SK-N-SH treated with all-trans-retinoic acid at 6 μM for 48 hours (cell line): ENCODE measurements around the gene KRT10.

Source experiments
- ATAC-seq: fragments of 200-7000 bp; cut with Tn5 transposase; 3 replicates; pipeline ENCODE4 v1.9.1; 2020; ENCODE audit warnings: mild to moderate bottlenecking, moderate library complexity
- ARNTL ChIP-seq: fragments of 450-650 bp; formaldehyde crosslinking; IDR thresholded peaks from 2 replicates; pipeline ENCODE4 v1.5.0; 2020; ENCODE audit warnings: low read depth, mild to moderate bottlenecking, moderate library complexity, borderline replicate concordance
- BACH2 ChIP-seq: fragments of 250-450 bp; sonication (Bioruptor Pico); IDR thresholded peaks from 2 replicates; pipeline ENCODE4 v1.9.0; 2021; ENCODE audit warnings: mild to moderate bottlenecking, borderline replicate concordance
- CSDC2 ChIP-seq: fragments of 250-450 bp; sonication (Bioruptor Pico); IDR thresholded peaks from 2 replicates; pipeline ENCODE4 v1.5.0; 2020; ENCODE audit warnings: mild to moderate bottlenecking, moderate library complexity
- ESRRG ChIP-seq: fragments of 250-450 bp; sonication (Bioruptor Pico); IDR thresholded peaks from 2 replicates; pipeline ENCODE4 v1.6.1; 2021; ENCODE audit warnings: mild to moderate bottlenecking
- GLIS3 ChIP-seq: fragments of 250-450 bp; sonication (Bioruptor Pico); IDR thresholded peaks from 2 replicates; pipeline ENCODE4 v1.5.0; 2020; ENCODE audit warnings: mild to moderate bottlenecking, moderate library complexity
- ISL1 ChIP-seq: fragments of 250-450 bp; sonication (Bioruptor Pico); IDR thresholded peaks from 2 replicates; pipeline ENCODE4 v2.1.2; 2022; ENCODE audit warnings: mild to moderate bottlenecking, moderate library complexity
- OSR1 ChIP-seq: fragments of 250-450 bp; sonication (Bioruptor Pico); IDR thresholded peaks from 2 replicates; pipeline ENCODE4 v1.8.0; 2022; ENCODE audit warnings: moderate library complexity, mild to moderate bottlenecking, inconsistent platforms
- PPARA ChIP-seq: fragments of 250-450 bp; sonication (Bioruptor Pico); IDR thresholded peaks from 2 replicates; pipeline ENCODE4 v1.5.0; 2020; ENCODE audit warnings: mild to moderate bottlenecking, borderline replicate concordance
- RARB ChIP-seq: fragments of 250-450 bp; sonication (Bioruptor Pico); IDR thresholded peaks from 2 replicates; pipeline ENCODE4 v1.8.0; 2021; ENCODE audit warnings: mild to moderate bottlenecking, moderate library complexity
- SNAI2 ChIP-seq: fragments of 250-450 bp; sonication (Bioruptor Pico); IDR thresholded peaks from 2 replicates; pipeline ENCODE4 v1.5.0; 2020; ENCODE audit warnings: mild to moderate bottlenecking, moderate library complexity
- TOX ChIP-seq: fragments of 250-450 bp; sonication (Bioruptor Pico); IDR thresholded peaks from 2 replicates; pipeline ENCODE4 v1.8.0; 2021; ENCODE audit warnings: mild to moderate bottlenecking, moderate library complexity, borderline replicate concordance
- ZC3H10 ChIP-seq: fragments of 250-450 bp; sonication (Bioruptor Pico); IDR thresholded peaks from 2 replicates; pipeline ENCODE4 v1.5.1; 2021; ENCODE audit warnings: mild to moderate bottlenecking, moderate library complexity
- ZFP3 ChIP-seq: fragments of 250-450 bp; sonication (Bioruptor Pico); IDR thresholded peaks from 2 replicates; pipeline ENCODE4 v1.5.0; 2020; ENCODE audit warnings: mild to moderate bottlenecking, moderate library complexity
- ZFP30 ChIP-seq: fragments of 450-650 bp; formaldehyde crosslinking; IDR thresholded peaks from 2 replicates; pipeline ENCODE4 v1.5.0; 2022; ENCODE audit warnings: mild to moderate bottlenecking, moderate library complexity
- ZNF565 ChIP-seq: fragments of 450-650 bp; formaldehyde crosslinking; conservative IDR thresholded peaks from 2 replicates; pipeline ENCODE4 v1.5.0; 2020; ENCODE audit warnings: low read depth, mild to moderate bottlenecking, moderate library complexity
- ZNF70 ChIP-seq: fragments of 450-650 bp; formaldehyde crosslinking; IDR thresholded peaks from 2 replicates; pipeline ENCODE4 v1.5.0; 2020; ENCODE audit warnings: mild to moderate bottlenecking, moderate library complexity
- ZNF8 ChIP-seq: fragments of 450-650 bp; formaldehyde crosslinking; IDR thresholded peaks from 2 replicates; pipeline ENCODE4 v1.5.0; 2020; ENCODE audit warnings: mild to moderate bottlenecking, moderate library complexity
- TF ChIP-seq, protein P1 (sequence below): fragments of 250-450 bp; sonication (Bioruptor Pico); IDR thresholded peaks from 2 replicates; pipeline ENCODE4 v1.5.1; 2021; ENCODE audit warnings: mild to moderate bottlenecking, moderate library complexity
- TF ChIP-seq, protein P2 (sequence below): fragments of 250-450 bp; sonication (Bioruptor Pico); IDR thresholded peaks from 2 replicates; pipeline ENCODE4 v1.5.1; 2020; ENCODE audit warnings: low read depth, mild to moderate bottlenecking, moderate library complexity
- TF ChIP-seq, protein P3 (sequence below): fragments of 250-450 bp; sonication (Bioruptor Pico); IDR thresholded peaks from 2 replicates; pipeline ENCODE4 v1.5.0; 2020; ENCODE audit warnings: mild to moderate bottlenecking, moderate library complexity
- TF ChIP-seq, protein P4 (sequence below): fragments of 250-450 bp; sonication (Bioruptor Pico); IDR thresholded peaks from 2 replicates; pipeline ENCODE4 v1.8.0; 2020; ENCODE audit warnings: mild to moderate bottlenecking, moderate library complexity, borderline replicate concordance
- TF ChIP-seq, protein P5 (sequence below): fragments of 250-450 bp; sonication (Bioruptor Pico); IDR thresholded peaks from 2 replicates; pipeline ENCODE4 v1.8.0; 2021; ENCODE audit warnings: low read depth, mild to moderate bottlenecking, moderate library complexity, borderline replicate concordance

The KRT10 gene

DNA sequence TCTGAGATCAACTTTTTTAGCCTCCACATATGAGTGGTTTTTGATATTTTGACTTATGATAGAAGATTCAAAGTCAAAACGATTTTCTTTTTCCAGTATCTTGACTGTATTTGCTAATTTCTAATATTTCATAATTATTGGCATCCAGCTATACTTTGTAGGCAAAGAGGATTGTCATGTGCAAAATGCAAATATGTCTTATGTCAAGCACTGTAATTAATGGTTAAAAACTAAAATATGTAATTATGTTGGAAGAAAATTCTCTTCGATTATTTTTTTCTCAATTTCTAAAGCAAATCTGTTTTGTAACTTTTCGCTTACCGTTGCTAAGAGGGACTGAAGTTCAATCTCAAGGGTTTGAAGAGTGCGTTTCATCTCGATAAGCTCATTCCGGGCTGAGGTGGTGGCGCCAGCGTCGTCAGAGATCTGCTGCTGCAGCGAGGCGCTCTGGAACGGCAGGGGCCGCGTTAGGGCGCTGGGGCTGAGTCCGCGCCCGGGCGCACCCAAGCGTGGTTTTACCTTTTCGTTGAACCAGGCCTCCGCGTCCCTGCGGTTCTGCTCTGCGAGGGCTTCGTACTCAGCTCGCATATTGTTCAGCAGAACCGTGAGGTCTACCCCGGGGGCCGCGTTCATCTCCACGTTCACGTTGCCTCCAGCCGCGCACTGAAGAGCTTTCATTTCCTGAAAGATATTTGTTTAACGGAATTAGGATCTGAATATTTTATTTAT, 43.1 kb downstream of the KRT10 start (continued):
- TF ChIP-seq ISL1 (no peak), ZNF565 (CRISPR knock-in tag) (no peak)

DNA sequence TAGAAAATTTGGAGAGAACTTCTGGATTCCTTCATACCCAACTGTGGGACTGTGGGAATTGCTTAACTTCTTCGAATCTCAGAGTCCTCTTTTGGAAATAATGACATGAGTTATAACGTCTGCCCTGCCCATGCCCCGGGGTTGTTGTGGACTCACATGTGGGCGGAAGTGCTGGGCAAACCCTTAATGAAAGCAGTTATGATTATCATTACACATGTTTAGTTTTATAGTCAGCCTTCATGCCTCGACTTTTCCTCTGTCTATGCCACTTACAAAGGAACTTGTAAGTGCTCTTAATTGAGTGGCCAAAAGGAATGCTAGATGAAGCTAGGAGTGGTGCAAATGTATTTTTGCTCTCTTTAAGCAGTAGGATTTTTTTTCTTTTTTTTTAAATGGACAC, 44.0 kb downstream of the KRT10 start:
- ATAC-seq: no peak
- TF ChIP-seq ISL1 (no peak), ZFP3 (CRISPR knock-in tag) (no peak), OSR1 (CRISPR knock-in tag) (no peak), ZFP30 (no peak), BACH2 (CRISPR knock-in tag) (no peak), GLIS3 (CRISPR knock-in tag) (no peak), ZC3H10 (CRISPR knock-in tag) (no peak), CSDC2 (CRISPR knock-in tag) (no peak), RARB (CRISPR knock-in tag) (no peak), ZNF8 (CRISPR knock-in tag) (no peak)
- TF ChIP-seq, protein P1, sequence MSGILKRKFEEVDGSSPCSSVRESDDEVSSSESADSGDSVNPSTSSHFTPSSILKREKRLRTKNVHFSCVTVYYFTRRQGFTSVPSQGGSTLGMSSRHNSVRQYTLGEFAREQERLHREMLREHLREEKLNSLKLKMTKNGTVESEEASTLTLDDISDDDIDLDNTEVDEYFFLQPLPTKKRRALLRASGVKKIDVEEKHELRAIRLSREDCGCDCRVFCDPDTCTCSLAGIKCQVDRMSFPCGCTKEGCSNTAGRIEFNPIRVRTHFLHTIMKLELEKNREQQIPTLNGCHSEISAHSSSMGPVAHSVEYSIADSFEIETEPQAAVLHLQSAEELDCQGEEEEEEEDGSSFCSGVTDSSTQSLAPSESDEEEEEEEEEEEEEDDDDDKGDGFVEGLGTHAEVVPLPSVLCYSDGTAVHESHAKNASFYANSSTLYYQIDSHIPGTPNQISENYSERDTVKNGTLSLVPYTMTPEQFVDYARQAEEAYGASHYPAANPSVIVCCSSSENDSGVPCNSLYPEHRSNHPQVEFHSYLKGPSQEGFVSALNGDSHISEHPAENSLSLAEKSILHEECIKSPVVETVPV: no peak
- TF ChIP-seq, protein P2, sequence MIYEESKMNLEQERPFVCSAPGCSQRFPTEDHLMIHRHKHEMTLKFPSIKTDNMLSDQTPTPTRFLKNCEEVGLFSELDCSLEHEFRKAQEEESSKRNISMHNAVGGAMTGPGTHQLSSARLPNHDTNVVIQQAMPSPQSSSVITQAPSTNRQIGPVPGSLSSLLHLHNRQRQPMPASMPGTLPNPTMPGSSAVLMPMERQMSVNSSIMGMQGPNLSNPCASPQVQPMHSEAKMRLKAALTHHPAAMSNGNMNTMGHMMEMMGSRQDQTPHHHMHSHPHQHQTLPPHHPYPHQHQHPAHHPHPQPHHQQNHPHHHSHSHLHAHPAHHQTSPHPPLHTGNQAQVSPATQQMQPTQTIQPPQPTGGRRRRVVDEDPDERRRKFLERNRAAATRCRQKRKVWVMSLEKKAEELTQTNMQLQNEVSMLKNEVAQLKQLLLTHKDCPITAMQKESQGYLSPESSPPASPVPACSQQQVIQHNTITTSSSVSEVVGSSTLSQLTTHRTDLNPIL: no peak
- TF ChIP-seq, protein P3, sequence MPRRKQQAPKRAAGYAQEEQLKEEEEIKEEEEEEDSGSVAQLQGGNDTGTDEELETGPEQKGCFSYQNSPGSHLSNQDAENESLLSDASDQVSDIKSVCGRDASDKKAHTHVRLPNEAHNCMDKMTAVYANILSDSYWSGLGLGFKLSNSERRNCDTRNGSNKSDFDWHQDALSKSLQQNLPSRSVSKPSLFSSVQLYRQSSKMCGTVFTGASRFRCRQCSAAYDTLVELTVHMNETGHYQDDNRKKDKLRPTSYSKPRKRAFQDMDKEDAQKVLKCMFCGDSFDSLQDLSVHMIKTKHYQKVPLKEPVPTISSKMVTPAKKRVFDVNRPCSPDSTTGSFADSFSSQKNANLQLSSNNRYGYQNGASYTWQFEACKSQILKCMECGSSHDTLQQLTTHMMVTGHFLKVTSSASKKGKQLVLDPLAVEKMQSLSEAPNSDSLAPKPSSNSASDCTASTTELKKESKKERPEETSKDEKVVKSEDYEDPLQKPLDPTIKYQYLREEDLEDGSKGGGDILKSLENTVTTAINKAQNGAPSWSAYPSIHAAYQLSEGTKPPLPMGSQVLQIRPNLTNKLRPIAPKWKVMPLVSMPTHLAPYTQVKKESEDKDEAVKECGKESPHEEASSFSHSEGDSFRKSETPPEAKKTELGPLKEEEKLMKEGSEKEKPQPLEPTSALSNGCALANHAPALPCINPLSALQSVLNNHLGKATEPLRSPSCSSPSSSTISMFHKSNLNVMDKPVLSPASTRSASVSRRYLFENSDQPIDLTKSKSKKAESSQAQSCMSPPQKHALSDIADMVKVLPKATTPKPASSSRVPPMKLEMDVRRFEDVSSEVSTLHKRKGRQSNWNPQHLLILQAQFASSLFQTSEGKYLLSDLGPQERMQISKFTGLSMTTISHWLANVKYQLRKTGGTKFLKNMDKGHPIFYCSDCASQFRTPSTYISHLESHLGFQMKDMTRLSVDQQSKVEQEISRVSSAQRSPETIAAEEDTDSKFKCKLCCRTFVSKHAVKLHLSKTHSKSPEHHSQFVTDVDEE (CRISPR knock-in tag): no peak

DNA sequence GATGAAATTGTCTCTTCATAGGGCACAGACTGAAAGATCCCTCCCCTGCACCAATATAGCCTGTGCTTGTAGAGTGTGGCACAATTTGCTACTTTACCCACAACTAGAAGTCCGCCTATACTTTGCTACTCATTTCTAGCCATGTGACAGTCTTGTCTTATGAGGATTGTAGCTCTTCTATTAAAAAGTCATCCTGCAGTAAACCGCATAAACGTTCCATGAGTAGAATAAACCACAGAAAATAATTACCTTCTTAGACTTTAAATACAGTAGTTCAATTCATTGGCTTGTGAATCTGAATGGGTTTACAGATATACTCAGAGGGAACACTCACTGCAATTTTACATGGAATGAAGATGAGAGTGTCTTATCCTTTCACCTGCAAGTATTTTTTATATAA, 44.4 kb downstream of the KRT10 start:
- no peak for ATAC-seq

More for the DNA sequence above, 44.4 kb downstream of the KRT10 start:
- TF ChIP-seq SNAI2 (CRISPR knock-in tag) (no peak), CSDC2 (CRISPR knock-in tag) (no peak), ISL1 (no peak), ZFP3 (CRISPR knock-in tag) (no peak), ZNF70 (CRISPR knock-in tag) (no peak), BACH2 (CRISPR knock-in tag) (no peak), TOX (CRISPR knock-in tag) (no peak), OSR1 (CRISPR knock-in tag) (no peak), ARNTL (no peak), PPARA (no peak), ESRRG (CRISPR knock-in tag) (no peak), ZFP30 (no peak)
- TF ChIP-seq, protein P4, sequence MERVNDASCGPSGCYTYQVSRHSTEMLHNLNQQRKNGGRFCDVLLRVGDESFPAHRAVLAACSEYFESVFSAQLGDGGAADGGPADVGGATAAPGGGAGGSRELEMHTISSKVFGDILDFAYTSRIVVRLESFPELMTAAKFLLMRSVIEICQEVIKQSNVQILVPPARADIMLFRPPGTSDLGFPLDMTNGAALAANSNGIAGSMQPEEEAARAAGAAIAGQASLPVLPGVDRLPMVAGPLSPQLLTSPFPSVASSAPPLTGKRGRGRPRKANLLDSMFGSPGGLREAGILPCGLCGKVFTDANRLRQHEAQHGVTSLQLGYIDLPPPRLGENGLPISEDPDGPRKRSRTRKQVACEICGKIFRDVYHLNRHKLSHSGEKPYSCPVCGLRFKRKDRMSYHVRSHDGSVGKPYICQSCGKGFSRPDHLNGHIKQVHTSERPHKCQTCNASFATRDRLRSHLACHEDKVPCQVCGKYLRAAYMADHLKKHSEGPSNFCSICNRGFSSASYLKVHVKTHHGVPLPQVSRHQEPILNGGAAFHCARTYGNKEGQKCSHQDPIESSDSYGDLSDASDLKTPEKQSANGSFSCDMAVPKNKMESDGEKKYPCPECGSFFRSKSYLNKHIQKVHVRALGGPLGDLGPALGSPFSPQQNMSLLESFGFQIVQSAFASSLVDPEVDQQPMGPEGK (CRISPR knock-in tag): no peak
- TF ChIP-seq, protein P1: no peak
- TF ChIP-seq, protein P5, sequence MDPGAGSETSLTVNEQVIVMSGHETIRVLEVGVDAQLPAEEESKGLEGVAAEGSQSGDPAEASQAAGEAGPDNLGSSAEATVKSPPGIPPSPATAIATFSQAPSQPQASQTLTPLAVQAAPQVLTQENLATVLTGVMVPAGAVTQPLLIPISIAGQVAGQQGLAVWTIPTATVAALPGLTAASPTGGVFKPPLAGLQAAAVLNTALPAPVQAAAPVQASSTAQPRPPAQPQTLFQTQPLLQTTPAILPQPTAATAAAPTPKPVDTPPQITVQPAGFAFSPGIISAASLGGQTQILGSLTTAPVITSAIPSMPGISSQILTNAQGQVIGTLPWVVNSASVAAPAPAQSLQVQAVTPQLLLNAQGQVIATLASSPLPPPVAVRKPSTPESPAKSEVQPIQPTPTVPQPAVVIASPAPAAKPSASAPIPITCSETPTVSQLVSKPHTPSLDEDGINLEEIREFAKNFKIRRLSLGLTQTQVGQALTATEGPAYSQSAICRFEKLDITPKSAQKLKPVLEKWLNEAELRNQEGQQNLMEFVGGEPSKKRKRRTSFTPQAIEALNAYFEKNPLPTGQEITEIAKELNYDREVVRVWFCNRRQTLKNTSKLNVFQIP (CRISPR knock-in tag): no peak
- TF ChIP-seq, protein P2: no peak
- TF ChIP-seq, protein P3 (CRISPR knock-in tag): no peak
